TTC549 (cell line): Measurements from ENCODE around the gene PRKACB.
"Not testable (repeated sequence)": the region's sequence is repeated elsewhere in the genome, so short reads cannot be mapped to it uniquely, and the experiment has no call there.

Experiments
- FAIRE-seq: peaks from 2 replicates; lab custom pipeline; 2012; peaks lifted over from hg19 to GRCh38; lab: Jason Lieb, UNC

PRKACB gene

GRCh38 chr1:84269306-84269705, 125.2 kb downstream of the PRKACB start:
- FAIRE-seq, result no peak

GRCh38 chr1:84271441-84272151, 127.5 kb downstream of the PRKACB start:
- no peak for FAIRE-seq

- FAIRE-seq, result no peak
Measured at GRCh38 chr1:84272401-84272800, 128.3 kb downstream of the PRKACB start.

- no peak for FAIRE-seq
Measured at GRCh38 chr1:84277343-84278059, 133.4 kb downstream of the PRKACB start.

- FAIRE-seq, result no peak
Measured at GRCh38 chr1:84278905-84279304, 134.8 kb downstream of the PRKACB start.

GRCh38 chr1:84280912-84281311, 136.8 kb downstream of the PRKACB start:
- FAIRE-seq, result no peak

- no peak for FAIRE-seq
Measured at GRCh38 chr1:84282780-84283333, 138.8 kb downstream of the PRKACB start.

- FAIRE-seq, result no peak
Measured at GRCh38 chr1:84283381-84283780, 139.3 kb downstream of the PRKACB start.

GRCh38 chr1:84286071-84286470, 142.0 kb downstream of the PRKACB start:
- FAIRE-seq, result no peak

- FAIRE-seq, result not testable (repeated sequence)
Measured at GRCh38 chr1:84287389-84287788, 143.3 kb downstream of the PRKACB start.
